ENCODE results near the gene PCSK1N. TPM values are rescaled to one million over a fixed set of nuclear protein-coding genes. Genes with fewer than 3 reads are reported as not detected.

The PCSK1N gene
- total RNA-seq, 4 donors from 2014 or later, result 5.0 to 21.8 (median 7.3) TPM

DNA sequence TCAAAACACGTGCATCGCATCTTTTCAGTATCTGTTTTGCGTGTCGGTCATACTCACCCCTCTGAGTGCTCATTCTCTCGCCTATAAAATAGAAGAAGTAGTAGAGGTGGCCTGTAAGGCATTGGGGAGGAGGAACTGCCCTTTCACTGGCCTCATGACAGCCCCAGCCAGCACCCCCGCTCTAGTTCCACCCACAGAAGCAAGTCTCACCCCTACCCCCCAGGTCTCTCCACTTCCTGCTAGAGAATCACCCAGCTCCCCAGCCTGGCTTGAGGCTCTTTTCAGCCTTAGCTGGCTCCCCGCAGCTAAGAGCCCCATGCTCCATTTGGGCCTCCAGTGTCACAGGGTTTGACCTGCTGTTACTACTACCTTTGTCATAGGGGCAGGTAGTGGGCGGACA, 21.8 kb downstream of the PCSK1N start:
- no peaks in the 10 kb centered on the region for H3K4me1 ChIP-seq
- 82 to 96% methylated on average over 8 of the region's 8 CpGs for WGBS, 2 donors
- no peaks in the 10 kb centered on the region for H3K9me3 ChIP-seq
- DNase-seq (ENCODE audit: low spot score in 2 of 2), result no peak
- no peak for TF ChIP-seq POLR2A (IDR thresholded peaks at IDR 0.05)
- TF ChIP-seq, protein P1, sequence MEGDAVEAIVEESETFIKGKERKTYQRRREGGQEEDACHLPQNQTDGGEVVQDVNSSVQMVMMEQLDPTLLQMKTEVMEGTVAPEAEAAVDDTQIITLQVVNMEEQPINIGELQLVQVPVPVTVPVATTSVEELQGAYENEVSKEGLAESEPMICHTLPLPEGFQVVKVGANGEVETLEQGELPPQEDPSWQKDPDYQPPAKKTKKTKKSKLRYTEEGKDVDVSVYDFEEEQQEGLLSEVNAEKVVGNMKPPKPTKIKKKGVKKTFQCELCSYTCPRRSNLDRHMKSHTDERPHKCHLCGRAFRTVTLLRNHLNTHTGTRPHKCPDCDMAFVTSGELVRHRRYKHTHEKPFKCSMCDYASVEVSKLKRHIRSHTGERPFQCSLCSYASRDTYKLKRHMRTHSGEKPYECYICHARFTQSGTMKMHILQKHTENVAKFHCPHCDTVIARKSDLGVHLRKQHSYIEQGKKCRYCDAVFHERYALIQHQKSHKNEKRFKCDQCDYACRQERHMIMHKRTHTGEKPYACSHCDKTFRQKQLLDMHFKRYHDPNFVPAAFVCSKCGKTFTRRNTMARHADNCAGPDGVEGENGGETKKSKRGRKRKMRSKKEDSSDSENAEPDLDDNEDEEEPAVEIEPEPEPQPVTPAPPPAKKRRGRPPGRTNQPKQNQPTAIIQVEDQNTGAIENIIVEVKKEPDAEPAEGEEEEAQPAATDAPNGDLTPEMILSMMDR (IDR thresholded peaks at IDR 0.05), result no peak
- no peak for TF ChIP-seq EP300 (IDR thresholded peaks at IDR 0.05)
- no peak overlapping the region for H3K27ac ChIP-seq
- peaks cover 0 to 72% (median 0%) of the 10 kb centered on the region in 3 donors for H3K36me3 ChIP-seq
- H3K27me3 ChIP-seq, result no peaks in the 10 kb centered on the region
- H3K4me3 ChIP-seq, result no peak overlapping the region

DNA sequence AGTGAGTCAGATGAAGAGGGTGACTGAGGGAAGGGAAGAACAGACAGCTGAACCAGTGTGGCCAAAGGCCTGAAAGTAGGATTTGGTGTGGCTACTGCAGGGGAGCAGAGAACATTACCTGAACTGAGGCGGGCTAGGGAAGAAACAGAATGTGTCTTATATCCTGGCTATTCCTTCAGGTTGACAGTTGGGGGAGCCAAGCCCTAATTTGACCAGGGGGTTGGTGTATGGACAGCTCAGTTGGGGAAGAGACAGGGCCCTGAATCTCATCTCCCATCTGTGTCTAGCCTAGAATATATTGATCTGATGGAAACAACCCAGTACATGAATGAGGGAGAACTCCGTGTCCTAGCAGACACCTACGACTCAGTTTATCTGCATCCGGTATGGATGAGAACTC, 29.3 kb downstream of the PCSK1N start:
- WGBS, 2 donors, result 78 to 100% methylated on average over 3 to 4 of the region's 4 CpGs

GRCh38 chrX:48802905-48803200, 32.6 kb downstream of the PCSK1N start:
- H3K4me3 ChIP-seq, result peak overlapping the region in 3 of 4 donors; percentile 49 to 64 (median 54)
- peak overlapping the region in 3 of 4 donors; percentile 87 to 97 (median 92) for H3K27ac ChIP-seq
- 35 to 65% methylated on average over 4 of the region's 4 CpGs for WGBS, 2 donors
- H3K9me3 ChIP-seq, result no peaks in the 10 kb centered on the region
- no peak for TF ChIP-seq EP300 (IDR thresholded peaks at IDR 0.05)
- TF ChIP-seq, protein P1 (IDR thresholded peaks at IDR 0.05), result no peak
- no peak for TF ChIP-seq POLR2A (IDR thresholded peaks at IDR 0.05)
- H3K36me3 ChIP-seq, result peaks cover 0 to 24% (median 0%) of the 10 kb centered on the region in 3 donors
- H3K27me3 ChIP-seq, result no peaks in the 10 kb centered on the region
- DNase-seq (ENCODE audit: low spot score in 2 of 2), result no peak
- peaks cover 0 to 14% (median 3%) of the 10 kb centered on the region in 4 donors for H3K4me1 ChIP-seq

More for the DNA sequence above, 29.3 kb downstream of the PCSK1N start:
- H3K4me3 ChIP-seq, result no peak overlapping the region
- H3K27me3 ChIP-seq, result no peaks in the 10 kb centered on the region
- TF ChIP-seq EP300 (IDR thresholded peaks at IDR 0.05), result no peak
- TF ChIP-seq POLR2A (IDR thresholded peaks at IDR 0.05), result no peak
- TF ChIP-seq, protein P1 (IDR thresholded peaks at IDR 0.05), result no peak
- H3K4me1 ChIP-seq, result peaks cover 0 to 8% (median 3%) of the 10 kb centered on the region in 4 donors
- H3K36me3 ChIP-seq, result peaks cover 0 to 36% (median 0%) of the 10 kb centered on the region in 3 donors
- no peaks in the 10 kb centered on the region for H3K9me3 ChIP-seq
- no peak for DNase-seq (ENCODE audit: low spot score in 2 of 2)
- no peak overlapping the region for H3K27ac ChIP-seq

DNA sequence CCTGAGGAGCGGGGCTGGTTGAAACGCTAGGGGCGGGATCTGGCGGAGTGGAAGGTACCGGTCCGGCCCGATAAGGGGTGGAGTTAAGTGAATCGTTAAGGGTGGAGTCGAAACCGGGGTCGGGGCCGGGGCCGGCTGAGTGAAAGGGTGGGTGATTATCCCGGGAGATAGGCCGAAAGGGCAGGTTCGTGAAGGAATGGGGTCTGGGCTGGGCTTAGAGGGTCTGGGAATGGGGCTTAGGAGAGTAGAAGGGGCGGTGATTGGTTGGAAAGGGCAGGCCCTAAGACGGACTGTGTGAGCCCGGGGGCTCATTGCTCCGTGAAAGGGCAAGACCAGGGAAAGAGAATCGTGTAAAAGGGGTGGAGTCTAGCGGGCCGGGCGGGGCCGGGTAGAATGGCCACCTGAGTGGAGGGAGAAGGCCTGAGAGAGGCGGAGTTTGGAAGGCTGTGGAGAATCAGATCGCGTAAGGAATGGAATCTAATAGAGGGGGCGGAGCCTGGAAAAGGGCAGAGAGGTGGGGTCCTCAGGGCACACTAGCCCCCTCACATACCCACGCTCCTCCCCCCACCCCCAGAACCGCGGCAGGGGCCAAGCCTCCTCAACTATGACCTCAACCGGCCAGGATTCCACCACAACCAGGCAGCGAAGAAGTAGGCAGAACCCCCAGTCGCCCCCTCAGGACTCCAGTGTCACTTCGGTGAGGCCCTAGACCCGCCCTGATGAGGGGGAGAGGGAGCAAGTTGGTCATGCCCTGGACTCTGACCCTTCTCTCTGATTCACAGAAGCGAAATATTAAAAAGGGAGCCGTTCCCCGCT, 33.1 kb downstream of the PCSK1N start:
- Histone ChIP-seq H3K9me3 (no peaks in the 10 kb centered on the region), H3K4me1 (peaks cover 0 to 14% (median 3%) of the 10 kb centered on the region in 4 donors), H3K36me3 (peaks cover 0 to 23% (median 0%) of the 10 kb centered on the region in 3 donors), H3K27ac (peak overlapping the region; percentile 87 to 97 (median 92)), H3K27me3 (no peaks in the 10 kb centered on the region), H3K4me3 (peak overlapping the region; percentile 32 to 64 (median 52))
- 5 to 48% methylated on average over 33 to 40 of the region's 40 CpGs for WGBS, 2 donors
- TF ChIP-seq POLR2A (IDR thresholded peaks at IDR 0.05), result peak in 1 of 2 donors; percentile 68
- TF ChIP-seq, protein P1 (IDR thresholded peaks at IDR 0.05), result no peak
- peak in 1 of 2 donors; percentile 60 for TF ChIP-seq EP300 (IDR thresholded peaks at IDR 0.05)
- peak; percentile 71 to 76 for DNase-seq (ENCODE audit: low spot score in 2 of 2)

Data from tibial nerve (tissue), 4 donors.